ENCODE measurements around the gene RNF225. TPM values are rescaled to one million over a fixed set of nuclear protein-coding genes. Genes with fewer than 3 reads are reported as not detected.

The RNF225 gene
- total and polyA plus RNA-seq, 2 of the 13 experiments (the other 11 are each of a cell fraction or from before 2014, with no cell fraction given), result not detected

DNA sequence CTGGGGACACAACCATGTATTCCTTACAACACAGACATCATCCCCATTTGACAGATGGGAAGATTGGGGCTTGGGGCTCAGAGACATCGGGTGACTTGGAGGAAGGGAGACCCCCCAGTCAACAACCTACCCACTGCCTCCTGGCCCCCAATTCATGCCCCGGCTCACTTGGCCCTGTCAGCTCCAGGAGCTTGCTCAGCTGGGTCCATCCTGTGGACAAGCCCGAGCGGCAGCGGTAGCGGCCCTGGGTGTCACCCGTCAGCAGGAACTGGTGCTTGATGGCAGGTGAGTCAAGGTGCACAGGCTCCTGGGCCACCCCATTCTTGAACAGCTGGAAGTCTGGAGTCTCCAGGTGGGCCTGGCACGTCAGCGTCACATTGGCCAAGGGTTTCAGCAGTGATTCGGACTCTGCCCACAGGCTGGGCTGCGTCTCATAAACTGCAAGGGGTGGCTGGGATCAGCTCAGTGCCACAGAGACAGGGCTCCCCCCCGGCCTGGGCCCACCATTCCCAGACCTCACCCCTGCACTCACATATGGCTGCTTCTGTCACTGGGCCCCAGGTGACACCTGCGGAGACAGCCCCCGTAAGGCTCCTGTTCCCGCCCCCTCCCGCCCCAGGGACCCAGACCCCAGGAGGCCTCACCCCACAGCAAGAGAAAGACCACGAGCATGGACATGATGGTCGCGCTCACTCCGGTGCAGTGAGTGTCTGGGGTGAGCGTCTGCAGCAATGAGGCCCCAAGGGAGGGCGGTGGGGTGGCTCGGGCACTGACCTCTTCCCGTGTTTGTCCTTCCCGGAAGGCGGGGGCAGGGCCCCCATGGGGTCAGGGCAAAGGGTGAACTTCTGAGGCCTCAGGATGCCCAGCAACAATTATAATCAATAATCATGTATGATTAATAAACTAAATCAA lies 42.4 kb upstream of the RNF225 start, which contains the start of gene A1BG (continued):
- TF ChIP-seq, protein P1, sequence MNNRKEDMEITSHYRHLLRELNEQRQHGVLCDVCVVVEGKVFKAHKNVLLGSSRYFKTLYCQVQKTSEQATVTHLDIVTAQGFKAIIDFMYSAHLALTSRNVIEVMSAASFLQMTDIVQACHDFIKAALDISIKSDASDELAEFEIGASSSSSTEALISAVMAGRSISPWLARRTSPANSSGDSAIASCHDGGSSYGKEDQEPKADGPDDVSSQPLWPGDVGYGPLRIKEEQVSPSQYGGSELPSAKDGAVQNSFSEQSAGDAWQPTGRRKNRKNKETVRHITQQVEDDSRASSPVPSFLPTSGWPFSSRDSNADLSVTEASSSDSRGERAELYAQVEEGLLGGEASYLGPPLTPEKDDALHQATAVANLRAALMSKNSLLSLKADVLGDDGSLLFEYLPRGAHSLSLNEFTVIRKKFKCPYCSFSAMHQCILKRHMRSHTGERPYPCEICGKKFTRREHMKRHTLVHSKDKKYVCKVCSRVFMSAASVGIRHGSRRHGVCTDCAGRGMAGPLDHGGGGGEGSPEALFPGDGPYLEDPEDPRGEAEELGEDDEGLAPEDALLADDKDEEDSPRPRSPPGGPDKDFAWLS (CRISPR knock-in tag; IDR thresholded peaks at IDR 0.05; ENCODE audit: borderline replicate concordance), result no peak
- TF ChIP-seq RFXAP (CRISPR knock-in tag; IDR thresholded peaks at IDR 0.05; ENCODE audit: borderline replicate concordance) (no peak), ASH2L (IDR thresholded peaks at IDR 0.05; ENCODE audit: insufficient read length, low read depth, low read length) (no peak), RELA (CRISPR knock-in tag; IDR thresholded peaks at IDR 0.05) (no peak), ZFP37 (CRISPR knock-in tag; IDR thresholded peaks at IDR 0.05; ENCODE audit: borderline replicate concordance) (no peak), CHD2 (IDR thresholded peaks at IDR 0.05; ENCODE audit: low read depth, low read length) (no peak), ZNF282 (IDR thresholded peaks at IDR 0.05; ENCODE audit: partially characterized antibody) (no peak), ZBTB38 (CRISPR knock-in tag; IDR thresholded peaks at IDR 0.05) (0 out of 2 replicates have a peak, but pooled peaks have one; percentile 7), NCOA2 (CRISPR knock-in tag; IDR thresholded peaks at IDR 0.05) (peak; percentile 75), ZNF232 (CRISPR knock-in tag; IDR thresholded peaks at IDR 0.05; ENCODE audit: borderline replicate concordance) (0 out of 2 replicates have a peak, but pooled peaks have one; percentile 47), MAF1 (CRISPR knock-in tag; IDR thresholded peaks at IDR 0.05; ENCODE audit: borderline replicate concordance) (0 out of 2 replicates have a peak, but pooled peaks have one; percentile 34), GPN1 (CRISPR knock-in tag; IDR thresholded peaks at IDR 0.05; ENCODE audit: borderline replicate concordance) (no peak), RAD21 (CRISPR knock-in tag; IDR thresholded peaks at IDR 0.05) (no peak), SALL2 (CRISPR knock-in tag; IDR thresholded peaks at IDR 0.05) (no peak), TRIM24 (CRISPR knock-in tag; IDR thresholded peaks at IDR 0.05) (no peak), ATM (IDR thresholded peaks at IDR 0.05; ENCODE audit: borderline replicate concordance) (no peak), HOXA3 (CRISPR knock-in tag; IDR thresholded peaks at IDR 0.05) (0 out of 2 replicates have a peak, but pooled peaks have one; percentile 6), MAZ (IDR thresholded peaks at IDR 0.05; ENCODE audit: borderline replicate concordance, low read depth, low read length) (peak; percentile 33; the same call in 1 of the 2 replicates), MAZ (CRISPR knock-in tag; IDR thresholded peaks at IDR 0.05; ENCODE audit: low read depth) (peak; percentile 26; the same call in 1 of the 2 replicates), HDAC1 (CRISPR knock-in tag; IDR thresholded peaks at IDR 0.05) (peak; percentile 52)
- TF ChIP-seq, protein P2, sequence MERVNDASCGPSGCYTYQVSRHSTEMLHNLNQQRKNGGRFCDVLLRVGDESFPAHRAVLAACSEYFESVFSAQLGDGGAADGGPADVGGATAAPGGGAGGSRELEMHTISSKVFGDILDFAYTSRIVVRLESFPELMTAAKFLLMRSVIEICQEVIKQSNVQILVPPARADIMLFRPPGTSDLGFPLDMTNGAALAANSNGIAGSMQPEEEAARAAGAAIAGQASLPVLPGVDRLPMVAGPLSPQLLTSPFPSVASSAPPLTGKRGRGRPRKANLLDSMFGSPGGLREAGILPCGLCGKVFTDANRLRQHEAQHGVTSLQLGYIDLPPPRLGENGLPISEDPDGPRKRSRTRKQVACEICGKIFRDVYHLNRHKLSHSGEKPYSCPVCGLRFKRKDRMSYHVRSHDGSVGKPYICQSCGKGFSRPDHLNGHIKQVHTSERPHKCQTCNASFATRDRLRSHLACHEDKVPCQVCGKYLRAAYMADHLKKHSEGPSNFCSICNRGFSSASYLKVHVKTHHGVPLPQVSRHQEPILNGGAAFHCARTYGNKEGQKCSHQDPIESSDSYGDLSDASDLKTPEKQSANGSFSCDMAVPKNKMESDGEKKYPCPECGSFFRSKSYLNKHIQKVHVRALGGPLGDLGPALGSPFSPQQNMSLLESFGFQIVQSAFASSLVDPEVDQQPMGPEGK (CRISPR knock-in tag; IDR thresholded peaks at IDR 0.05), result peak; percentile 95
- TF ChIP-seq, protein P3, sequence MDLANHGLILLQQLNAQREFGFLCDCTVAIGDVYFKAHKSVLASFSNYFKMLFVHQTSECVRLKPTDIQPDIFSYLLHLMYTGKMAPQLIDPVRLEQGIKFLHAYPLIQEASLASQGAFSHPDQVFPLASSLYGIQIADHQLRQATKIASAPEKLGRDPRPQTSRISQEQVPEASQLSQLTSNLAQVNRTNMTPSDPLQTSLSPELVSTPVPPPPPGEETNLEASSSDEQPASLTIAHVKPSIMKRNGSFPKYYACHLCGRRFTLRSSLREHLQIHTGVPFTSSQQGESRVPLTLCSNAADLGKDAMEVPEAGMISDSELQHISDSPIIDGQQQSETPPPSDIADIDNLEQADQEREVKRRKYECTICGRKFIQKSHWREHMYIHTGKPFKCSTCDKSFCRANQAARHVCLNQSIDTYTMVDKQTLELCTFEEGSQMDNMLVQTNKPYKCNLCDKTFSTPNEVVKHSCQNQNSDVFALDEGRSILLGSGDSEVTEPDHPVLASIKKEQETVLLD (CRISPR knock-in tag; IDR thresholded peaks at IDR 0.05; ENCODE audit: low read depth), result no peak
- TF ChIP-seq, protein P4, sequence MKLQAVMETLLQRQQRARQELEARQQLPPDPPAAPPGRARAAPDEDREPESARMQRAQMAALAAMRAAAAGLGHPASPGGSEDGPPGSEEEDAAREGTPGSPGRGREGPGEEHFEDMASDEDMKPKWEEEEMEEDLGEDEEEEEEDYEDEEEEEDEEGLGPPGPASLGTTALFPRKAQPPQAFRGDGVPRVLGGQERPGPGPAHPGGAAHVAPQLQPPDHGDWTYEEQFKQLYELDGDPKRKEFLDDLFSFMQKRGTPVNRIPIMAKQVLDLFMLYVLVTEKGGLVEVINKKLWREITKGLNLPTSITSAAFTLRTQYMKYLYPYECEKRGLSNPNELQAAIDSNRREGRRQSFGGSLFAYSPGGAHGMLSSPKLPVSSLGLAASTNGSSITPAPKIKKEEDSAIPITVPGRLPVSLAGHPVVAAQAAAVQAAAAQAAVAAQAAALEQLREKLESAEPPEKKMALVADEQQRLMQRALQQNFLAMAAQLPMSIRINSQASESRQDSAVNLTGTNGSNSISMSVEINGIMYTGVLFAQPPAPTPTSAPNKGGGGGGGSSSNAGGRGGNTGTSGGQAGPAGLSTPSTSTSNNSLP (IDR thresholded peaks at IDR 0.05; ENCODE audit: low read depth, low read length), result peak; percentile 50; the same call in 1 of the 2 replicates
